Endothelial cell (in vitro differentiated cells): ENCODE results near the gene DHRS3. TPM values are rescaled to one million over a fixed set of nuclear protein-coding genes. Genes with fewer than 3 reads are reported as not detected.
A peak's percentile ranks its signal among the peaks of the same experiment; 100 is the strongest.

Experiments used
- DNase-seq: peaks from one replicate; pipeline ENCODE4 v3.0.0; 2021; ENCODE audit warnings: low spot score
- H3K27ac Mint-ChIP-seq: one replicate; pipeline ENCODE4 v1.8.0; 2021; ENCODE audit warnings: mixed read lengths, inconsistent platforms; ENCODE audit not compliant: unreplicated experiment
- H3K27me3 Mint-ChIP-seq: one replicate; pipeline ENCODE4 v1.8.0; 2021; ENCODE audit warnings: mild to moderate bottlenecking, moderate library complexity, mixed read lengths, inconsistent platforms; ENCODE audit not compliant: unreplicated experiment
- H3K36me3 Mint-ChIP-seq: one replicate; pipeline ENCODE4 v1.8.0; 2021; ENCODE audit warnings: mild to moderate bottlenecking, low read depth, mixed read lengths, inconsistent platforms; ENCODE audit not compliant: unreplicated experiment
- H3K4me1 Mint-ChIP-seq: one replicate; pipeline ENCODE4 v1.8.0; 2021; ENCODE audit warnings: mild to moderate bottlenecking, mixed read lengths, inconsistent platforms; ENCODE audit not compliant: unreplicated experiment
- H3K4me3 Mint-ChIP-seq: one replicate; pipeline ENCODE4 v1.8.0; 2021; ENCODE audit warnings: mild to moderate bottlenecking, mixed read lengths, inconsistent platforms; ENCODE audit not compliant: unreplicated experiment
- H3K9me3 Mint-ChIP-seq: one replicate; pipeline ENCODE4 v1.8.0; 2021; ENCODE audit warnings: mixed read lengths, inconsistent platforms; ENCODE audit not compliant: unreplicated experiment
- CTCF ChIP-seq: fragments of 200-600 bp; sonication (generic); IDR thresholded peaks from one replicate; pipeline ENCODE4 v1.5.0; 2021; ENCODE audit warnings: antibody characterized with exemption; ENCODE audit not compliant: unreplicated experiment
- total RNA-seq: library from RNA; stranded (reverse); fragmentation: NEBNext Ultra II Directional; extraction: Animal tissue kit (Norgen Biotek cat#: 25700); gene quantifications from one replicate; pipeline ENCODE4 v1.2.1, GENCODE V29; 2021; ENCODE audit not compliant: unreplicated experiment

Gene DHRS3
- total RNA-seq, 1 donor from 2014 or later, result 5.7 TPM

- no peak for TF ChIP-seq CTCF
- H3K4me3 Mint-ChIP-seq, result no peak overlapping the region
Measured at GRCh38 chr1:12553963-12554362, 64.0 kb downstream of the DHRS3 start.

GRCh38 chr1:12552951-12553921, 64.8 kb downstream of the DHRS3 start:
- Mint-ChIP-seq H3K4me1 (peaks cover 7% of the 10 kb centered on the region), H3K27ac (no peak overlapping the region), H3K27me3 (peaks cover 6% of the 10 kb centered on the region), H3K4me3 (no peak overlapping the region), H3K36me3 (peaks cover 5% of the 10 kb centered on the region), H3K9me3 (no peaks in the 10 kb centered on the region)
- no peak for TF ChIP-seq CTCF
- DNase-seq, result no peak

More at GRCh38 chr1:12553963-12554362, 64.0 kb downstream of the DHRS3 start:
- peaks cover 7% of the 10 kb centered on the region for H3K4me1 Mint-ChIP-seq
- DNase-seq, result no peak
- H3K9me3 Mint-ChIP-seq, result no peaks in the 10 kb centered on the region
- peaks cover 5% of the 10 kb centered on the region for H3K36me3 Mint-ChIP-seq
- H3K27ac Mint-ChIP-seq, result no peak overlapping the region
- peaks cover 6% of the 10 kb centered on the region for H3K27me3 Mint-ChIP-seq

- TF ChIP-seq CTCF, result no peak
- H3K4me3 Mint-ChIP-seq, result no peak overlapping the region
- no peaks in the 10 kb centered on the region for H3K9me3 Mint-ChIP-seq
- DNase-seq, result no peak
- peaks cover 7% of the 10 kb centered on the region for H3K4me1 Mint-ChIP-seq
- H3K36me3 Mint-ChIP-seq, result peaks cover 5% of the 10 kb centered on the region
- H3K27ac Mint-ChIP-seq, result no peak overlapping the region
- H3K27me3 Mint-ChIP-seq, result peaks cover 8% of the 10 kb centered on the region
Measured at GRCh38 chr1:12552111-12552888, 65.7 kb downstream of the DHRS3 start.

- Mint-ChIP-seq H3K4me1 (peaks cover 7% of the 10 kb centered on the region), H3K9me3 (no peaks in the 10 kb centered on the region), H3K27me3 (peaks cover 8% of the 10 kb centered on the region), H3K4me3 (no peak overlapping the region), H3K27ac (peak overlapping the region; percentile 48), H3K36me3 (peaks cover 5% of the 10 kb centered on the region)
- DNase-seq, result no peak
- TF ChIP-seq CTCF, result no peak
Measured at GRCh38 chr1:12551584-12551983, 66.4 kb downstream of the DHRS3 start.
